Tibial nerve (tissue), 4 donors: Measurements from ENCODE around the gene PRKCE.

Source experiments
- EP300 ChIP-seq, 2 donors: sonication (generic); formaldehyde crosslinking; IDR thresholded peaks; one replicate each; pipeline ENCODE4 v1.6.1; 2017; ENCODE audit warnings: antibody characterized with exemption in 2 of 2, mild to moderate bottlenecking in 1 of 2
- POLR2A ChIP-seq, 2 donors: fragments of 450-650 bp; IDR thresholded peaks; one replicate each; pipeline ENCODE4 v1.6.1; 2017; ENCODE audit warnings: antibody characterized with exemption in 2 of 2, mild to moderate bottlenecking in 2 of 2, moderate library complexity in 2 of 2
- TF ChIP-seq, protein P1 (sequence below), 5 experiments: fragments of 200-600 bp in 3 of 5; fragments of 450-650 bp in 2 of 5; sonication (generic) in 3 of 5; IDR thresholded peaks; one replicate each; pipeline ENCODE4 v1.5.1; 2016 to 2019; ENCODE audit warnings: antibody characterized with exemption in 5 of 5, mild to moderate bottlenecking in 3 of 5, moderate library complexity in 2 of 5

DNA sequence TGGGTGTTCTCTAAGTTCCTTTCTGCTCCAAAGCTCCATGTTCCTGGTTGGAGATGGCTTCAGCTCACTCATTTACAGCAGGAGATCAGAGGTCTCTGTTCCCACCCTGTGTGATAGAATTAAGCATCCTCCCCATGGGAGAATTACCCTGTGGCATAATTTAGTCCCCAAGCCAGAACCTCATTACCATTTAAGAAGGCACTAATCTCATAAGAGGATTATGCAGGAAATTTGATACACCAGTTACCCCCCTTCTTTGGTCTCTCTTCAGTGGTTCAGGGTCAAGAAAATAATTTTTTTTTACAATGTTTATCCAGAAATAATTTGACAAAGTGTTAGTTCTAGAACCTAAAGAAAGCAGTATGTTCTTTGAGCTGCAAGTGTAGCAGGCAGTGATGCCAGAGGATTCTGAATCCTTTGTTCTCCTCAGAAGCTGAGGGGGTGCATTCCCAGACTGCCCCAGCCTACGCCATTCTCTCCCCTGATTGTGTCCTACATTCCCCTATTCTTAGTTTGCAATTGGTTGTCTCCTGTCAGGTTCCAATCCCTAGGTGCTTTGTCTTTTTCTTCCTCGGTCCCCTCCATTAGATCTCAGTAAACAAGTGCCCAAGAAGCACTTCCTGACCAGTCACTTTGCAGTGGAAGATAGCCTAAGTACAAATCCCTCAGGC, 163.6 kb downstream of the PRKCE start:
- TF ChIP-seq, protein P1, sequence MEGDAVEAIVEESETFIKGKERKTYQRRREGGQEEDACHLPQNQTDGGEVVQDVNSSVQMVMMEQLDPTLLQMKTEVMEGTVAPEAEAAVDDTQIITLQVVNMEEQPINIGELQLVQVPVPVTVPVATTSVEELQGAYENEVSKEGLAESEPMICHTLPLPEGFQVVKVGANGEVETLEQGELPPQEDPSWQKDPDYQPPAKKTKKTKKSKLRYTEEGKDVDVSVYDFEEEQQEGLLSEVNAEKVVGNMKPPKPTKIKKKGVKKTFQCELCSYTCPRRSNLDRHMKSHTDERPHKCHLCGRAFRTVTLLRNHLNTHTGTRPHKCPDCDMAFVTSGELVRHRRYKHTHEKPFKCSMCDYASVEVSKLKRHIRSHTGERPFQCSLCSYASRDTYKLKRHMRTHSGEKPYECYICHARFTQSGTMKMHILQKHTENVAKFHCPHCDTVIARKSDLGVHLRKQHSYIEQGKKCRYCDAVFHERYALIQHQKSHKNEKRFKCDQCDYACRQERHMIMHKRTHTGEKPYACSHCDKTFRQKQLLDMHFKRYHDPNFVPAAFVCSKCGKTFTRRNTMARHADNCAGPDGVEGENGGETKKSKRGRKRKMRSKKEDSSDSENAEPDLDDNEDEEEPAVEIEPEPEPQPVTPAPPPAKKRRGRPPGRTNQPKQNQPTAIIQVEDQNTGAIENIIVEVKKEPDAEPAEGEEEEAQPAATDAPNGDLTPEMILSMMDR (IDR thresholded peaks at IDR 0.05): no peak
- TF ChIP-seq POLR2A (IDR thresholded peaks at IDR 0.05) (no peak), EP300 (IDR thresholded peaks at IDR 0.05) (no peak)
